ENCODE measurements around the gene SGCA.

The SGCA gene

DNA sequence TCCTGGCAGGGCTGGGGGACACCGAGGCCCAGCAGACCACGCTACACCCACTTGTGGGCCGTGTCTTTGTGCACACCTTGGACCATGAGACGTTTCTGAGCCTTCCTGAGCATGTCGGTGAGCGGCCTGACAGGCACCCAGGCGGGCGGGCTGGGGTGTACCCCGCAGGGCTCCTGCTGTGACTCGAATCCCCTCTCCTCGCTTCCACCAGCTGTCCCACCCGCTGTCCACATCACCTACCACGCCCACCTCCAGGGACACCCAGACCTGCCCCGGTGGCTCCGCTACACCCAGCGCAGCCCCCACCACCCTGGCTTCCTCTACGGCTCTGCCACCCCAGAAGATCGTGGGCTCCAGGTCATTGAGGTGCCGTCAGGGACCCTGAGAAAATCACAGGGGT is 1.6 kb downstream of the SGCA start:
- DNase-seq (ENCODE audit: low read depth) = no peak

DNA sequence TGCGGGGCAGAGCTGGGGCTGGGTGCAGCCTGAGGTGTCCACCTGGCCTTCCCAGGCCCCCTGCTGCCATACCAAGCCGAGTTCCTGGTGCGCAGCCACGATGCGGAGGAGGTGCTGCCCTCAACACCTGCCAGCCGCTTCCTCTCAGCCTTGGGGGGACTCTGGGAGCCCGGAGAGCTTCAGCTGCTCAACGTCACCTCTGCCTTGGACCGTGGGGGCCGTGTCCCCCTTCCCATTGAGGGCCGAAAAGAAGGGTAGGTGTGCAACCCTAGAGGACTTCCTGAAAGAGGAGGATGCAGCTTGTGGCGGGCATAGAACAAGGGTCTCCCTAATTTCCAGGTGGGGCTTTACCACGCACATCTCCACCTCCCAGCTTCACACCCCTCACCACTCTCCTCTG is 2.5 kb downstream of the SGCA start:
- DNase-seq (ENCODE audit: low read depth) = no peak

DNA sequence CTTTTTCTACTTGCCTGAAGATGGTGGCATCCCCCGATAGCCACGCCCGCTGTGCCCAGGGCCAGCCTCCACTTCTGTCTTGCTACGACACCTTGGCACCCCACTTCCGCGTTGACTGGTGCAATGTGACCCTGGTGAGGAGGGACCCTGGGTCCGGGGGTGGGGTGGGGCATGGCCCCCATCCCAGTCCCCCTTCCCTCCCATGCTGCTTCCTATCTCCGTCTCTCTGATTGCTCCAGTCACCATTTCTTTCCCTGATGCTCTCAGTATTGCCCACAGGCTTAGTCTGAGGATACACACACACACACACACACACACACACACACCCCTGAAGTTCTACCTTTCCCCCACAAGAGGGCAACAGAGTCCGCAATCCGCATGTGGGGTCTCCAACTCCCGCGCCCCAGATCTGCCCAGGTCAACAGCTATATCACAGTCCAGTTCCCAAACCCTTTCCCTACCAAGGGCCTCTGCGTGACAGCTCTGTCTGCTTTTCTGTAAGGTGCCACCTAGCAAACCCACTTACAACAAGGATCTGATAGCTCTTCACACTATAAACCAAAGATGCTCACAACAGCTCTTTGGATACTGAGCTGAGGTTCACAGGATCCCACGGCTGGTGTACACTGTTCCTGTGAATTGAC is 3.4 kb downstream of the SGCA start:
- DNase-seq (ENCODE audit: low read depth) = no peak

DNA sequence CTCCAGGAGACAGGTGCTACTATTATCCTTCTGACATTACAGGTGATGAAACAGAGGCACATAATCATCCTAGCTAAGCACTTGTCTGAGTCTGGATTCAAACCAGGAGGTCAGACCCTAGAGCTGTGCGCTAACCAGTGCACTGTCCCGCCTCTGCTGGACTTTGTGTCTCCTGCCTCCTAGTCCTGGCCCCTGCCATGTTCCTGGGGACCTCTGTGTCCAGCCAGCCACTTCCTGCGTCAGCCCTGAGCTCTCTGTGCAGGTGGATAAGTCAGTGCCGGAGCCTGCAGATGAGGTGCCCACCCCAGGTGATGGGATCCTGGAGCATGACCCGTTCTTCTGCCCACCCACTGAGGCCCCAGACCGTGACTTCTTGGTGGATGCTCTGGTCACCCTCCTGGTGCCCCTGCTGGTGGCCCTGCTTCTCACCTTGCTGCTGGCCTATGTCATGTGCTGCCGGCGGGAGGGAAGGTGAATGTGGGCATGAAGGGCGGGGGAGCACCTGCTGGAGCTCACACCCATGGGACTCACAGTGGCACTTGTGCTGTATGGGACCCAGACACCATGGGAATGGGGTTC is 4.2 kb downstream of the SGCA start:
- no peak for DNase-seq (ENCODE audit: low read depth)

DNA sequence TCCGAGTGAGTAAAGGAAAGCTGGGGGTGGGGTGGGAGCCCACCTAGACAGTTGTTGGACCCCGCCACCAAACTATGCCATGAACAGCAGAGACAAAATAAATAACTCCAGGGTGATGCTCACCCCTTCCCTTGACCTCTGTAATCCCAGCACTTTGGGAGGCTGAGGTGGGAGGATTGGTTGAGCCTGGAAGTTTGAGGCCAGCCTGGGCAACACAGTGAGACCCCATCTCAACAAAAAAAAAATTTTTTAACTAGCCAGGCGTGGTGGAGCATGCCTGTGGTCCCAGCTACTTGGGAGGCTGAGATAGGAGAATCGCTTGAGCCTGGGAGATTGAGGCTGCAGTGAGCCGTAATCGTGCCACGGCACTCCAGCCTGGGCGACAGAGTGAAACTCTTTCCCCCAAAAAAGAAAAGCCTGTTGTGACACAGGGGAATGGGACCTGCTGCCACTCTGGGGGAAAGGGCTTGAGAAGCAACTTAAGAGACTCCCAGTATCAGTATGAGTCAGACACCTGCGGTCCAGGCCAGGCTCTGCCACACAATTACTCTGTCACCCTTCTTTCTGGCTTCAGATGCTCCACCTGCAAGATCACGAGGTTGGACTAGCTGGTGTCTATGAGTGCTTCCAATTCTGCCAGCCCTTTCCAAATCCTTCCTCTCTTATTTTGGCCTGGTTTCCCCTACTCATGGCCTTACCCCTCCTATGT is 5.0 kb downstream of the SGCA start:
- no peak for DNase-seq (ENCODE audit: low read depth)

DNA sequence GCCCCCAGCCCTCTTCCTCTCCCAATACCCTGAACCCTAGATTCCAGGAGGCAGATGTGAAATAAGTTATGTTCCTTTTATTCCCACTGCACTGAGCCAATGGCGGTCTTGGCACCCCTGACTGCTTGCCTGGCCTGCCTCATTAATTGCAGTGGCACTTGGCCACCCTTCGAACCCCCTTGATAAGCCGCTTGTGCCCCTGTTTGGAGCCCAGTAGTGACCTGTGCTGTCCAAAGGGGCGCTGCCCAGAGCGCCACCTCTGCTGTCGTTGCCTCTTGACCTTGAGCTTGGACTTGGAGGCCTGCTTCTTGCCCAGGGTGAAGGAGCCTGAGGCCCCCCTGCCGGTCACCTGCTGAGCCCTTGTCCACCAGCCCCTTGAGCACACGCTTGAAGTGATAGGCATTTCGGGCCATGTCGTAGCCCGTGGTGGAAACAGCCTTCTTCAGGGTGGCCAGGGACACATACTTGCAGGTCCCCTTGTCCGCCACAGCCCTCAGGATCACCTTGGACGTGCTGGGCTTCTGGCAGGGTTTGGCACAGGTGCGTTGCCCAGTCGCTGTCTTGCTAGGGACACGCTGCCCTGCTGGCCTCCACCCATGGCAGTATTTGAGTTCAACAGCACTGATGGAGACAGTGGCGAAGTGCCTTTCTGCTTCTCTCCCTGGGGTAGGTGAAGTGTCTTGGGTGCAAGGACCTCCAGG is 5.7 kb downstream of the SGCA start:
- no peak for DNase-seq (ENCODE audit: low read depth)

DNA sequence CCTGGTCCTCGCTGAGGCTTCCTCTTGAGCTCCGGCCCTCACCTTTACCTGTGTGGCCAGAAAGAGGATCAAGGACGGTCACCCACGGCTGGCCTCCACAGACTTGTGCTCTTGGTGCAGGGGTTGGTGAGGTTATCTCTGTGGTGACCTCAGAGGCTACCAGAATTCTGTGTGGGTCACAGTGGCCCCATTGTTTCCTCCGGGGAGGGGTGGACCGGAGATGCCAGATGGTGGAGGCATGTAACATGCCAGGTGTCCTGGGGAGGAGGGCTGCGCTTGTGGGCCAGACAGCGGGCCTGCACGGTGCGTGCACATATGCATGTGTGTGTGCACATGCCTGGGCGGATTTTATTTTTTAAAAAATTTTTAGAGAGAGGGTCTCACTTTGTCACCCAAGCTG is 6.3 kb downstream of the SGCA start:
- DNase-seq (ENCODE audit: low read depth) = no peak

DNA sequence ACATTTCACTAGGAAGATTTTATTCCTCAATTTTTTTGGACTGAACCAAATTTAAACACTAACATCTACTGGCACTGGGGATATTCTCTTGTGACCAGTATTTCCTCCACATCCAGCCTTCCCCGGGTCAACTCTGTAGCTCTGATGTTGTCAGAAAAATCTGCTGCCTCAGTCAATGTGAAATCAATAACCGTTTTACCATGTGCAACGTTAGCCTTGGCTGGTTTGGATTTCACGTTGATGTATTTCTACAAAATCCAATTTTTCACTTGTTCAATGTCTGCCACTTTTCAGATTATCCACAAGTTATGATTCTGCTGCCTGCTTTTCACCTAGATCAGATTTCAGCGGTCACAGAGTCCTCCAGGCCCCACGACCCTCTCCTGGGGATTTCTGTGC is 7.1 kb downstream of the SGCA start:
- DNase-seq (ENCODE audit: low read depth) = no peak

DNA sequence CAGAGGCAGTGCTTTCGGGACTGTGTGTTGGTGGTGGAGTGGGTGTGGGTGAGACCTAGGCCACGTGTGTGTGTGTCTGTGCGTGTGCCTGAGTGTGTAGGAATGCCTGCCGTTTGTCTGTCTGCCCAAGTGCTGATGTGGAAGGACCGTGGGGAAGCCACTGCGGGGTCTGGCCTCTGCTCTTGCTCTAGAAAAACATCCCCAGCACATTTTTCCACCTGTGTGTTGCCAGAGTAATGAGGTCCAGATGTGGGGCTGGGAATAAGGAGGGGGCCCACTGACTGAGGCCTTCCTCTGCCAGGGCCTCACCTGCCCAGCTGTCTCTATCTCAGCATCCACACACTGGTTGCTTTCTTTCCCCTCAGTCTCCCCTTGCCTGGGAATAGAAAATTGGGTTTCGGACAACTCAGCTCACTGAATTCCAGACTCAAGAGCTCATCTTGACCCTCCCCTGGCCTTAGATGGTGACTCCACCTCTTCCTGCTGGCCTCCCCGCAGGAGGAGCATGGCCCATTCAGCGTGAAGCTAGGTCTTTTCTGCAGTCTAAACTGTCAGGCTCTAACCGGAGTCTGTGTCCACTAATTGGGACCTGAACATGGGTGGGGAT is 7.6 kb downstream of the SGCA start:
- DNase-seq (ENCODE audit: low read depth) = no peak

DNA sequence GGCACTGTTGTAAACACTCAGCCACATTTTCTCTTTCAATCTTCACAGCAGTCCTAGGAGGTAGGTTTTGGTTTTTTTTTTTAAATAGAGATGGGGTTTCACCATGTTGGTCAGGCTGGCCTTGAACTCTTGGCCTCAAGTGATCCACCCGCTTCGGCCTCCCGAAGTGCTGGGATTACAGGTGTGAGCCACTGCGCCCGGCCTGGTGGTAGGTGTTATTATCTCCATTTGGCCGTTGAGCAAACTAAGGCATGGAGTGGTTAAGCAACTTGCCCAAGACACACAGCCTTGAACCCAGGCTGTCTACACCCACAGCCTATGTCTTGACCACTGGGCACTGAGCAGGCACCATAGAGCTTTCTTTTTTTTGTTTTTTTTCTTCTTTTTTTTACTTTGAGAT is 8.6 kb downstream of the SGCA start:
- no peak for DNase-seq (ENCODE audit: low read depth)

DNA sequence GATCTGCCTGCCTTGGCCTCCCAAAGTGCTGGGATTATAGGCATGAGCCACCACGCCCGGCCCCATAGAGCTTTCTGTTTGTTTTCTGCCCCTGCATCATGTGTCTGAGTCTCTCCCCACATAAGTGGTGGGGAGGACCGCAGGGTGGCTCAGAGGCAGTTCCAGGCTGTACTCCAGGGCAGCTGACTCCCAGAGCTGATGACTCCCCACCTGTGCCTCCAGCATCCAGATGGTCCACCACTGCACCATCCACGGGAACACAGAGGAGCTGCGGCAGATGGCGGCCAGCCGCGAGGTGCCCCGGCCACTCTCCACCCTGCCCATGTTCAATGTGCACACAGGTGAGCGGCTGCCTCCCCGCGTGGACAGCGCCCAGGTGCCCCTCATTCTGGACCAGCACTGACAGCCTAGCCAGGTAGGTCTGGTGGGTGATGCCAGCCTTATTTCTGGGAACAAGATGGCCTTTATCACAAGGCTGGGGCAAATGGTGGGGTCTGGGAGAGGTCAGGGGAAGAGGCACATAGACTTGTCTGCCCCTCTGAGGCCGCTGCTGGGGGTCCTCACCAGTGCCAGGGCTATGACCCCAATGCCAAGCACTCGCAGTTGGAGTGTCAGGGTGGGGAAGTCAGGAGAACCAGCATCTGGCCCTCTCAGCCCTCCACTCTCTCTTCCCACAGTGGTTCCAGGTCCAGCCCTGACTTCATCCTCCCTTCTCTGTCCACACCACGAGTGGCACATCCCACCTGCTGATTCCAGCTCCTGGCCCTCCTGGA is 9.4 kb downstream of the SGCA start:
- DNase-seq (ENCODE audit: low read depth) = no peak

DNA sequence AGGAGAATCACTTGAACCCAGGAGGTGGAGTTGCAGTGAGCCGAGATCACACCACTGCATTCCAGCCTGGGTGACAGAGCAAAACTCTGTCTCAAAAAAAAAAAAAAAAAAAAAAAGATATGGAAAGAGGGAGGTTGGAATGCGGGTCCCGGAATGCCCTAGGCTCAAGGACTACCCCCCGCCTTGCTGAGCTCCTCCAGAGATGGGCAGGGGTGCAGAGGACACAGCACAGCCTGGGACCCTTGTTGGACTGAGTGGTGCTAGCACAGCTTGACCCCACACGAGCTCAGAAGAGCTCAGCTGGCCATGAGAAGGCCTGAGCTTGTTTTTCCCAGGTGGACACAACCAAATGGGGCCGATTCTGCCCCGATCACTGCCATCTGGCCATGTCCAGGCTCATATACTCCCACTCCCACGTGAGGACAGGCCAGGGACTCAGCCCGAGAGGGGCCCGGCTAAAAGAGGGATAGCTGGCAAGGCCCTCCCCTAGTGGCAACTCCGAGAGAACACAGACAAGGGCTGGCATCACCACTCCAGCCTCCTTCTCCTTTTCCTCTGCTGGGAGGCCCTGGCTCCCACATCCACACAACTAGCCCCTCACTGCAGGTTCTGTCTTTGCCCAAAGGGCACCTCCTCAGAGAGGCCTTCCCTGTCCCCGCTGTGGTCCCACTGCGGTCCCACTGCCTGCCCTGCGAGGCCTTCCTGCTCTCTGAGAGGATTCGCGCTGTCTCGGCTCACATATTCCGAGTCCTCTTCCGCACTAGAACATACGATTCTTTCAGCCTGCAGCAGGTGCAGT is 11.0 kb downstream of the SGCA start:
- DNase-seq (ENCODE audit: low read depth) = no peak

DNA sequence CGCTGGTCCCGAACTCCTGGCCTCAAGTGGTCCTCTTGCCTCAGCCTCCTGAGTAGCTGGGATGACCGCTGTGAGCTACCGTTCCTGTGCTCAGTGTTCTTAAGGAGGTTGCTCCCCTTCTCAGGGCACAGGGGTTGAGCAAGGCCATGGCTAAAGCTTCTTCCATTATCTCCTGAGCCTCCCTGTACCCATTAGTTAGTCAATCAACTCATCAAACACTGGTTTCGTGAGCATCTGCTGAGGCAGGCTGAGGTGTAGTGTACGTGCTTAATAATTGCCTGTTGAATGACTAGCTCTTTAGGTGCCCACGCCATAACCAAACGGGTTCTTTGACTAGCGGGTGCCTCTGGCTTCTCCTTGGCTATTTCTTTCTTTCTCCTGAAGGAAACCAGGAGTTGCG is 11.7 kb downstream of the SGCA start:
- DNase-seq (ENCODE audit: low read depth) = no peak

DNA sequence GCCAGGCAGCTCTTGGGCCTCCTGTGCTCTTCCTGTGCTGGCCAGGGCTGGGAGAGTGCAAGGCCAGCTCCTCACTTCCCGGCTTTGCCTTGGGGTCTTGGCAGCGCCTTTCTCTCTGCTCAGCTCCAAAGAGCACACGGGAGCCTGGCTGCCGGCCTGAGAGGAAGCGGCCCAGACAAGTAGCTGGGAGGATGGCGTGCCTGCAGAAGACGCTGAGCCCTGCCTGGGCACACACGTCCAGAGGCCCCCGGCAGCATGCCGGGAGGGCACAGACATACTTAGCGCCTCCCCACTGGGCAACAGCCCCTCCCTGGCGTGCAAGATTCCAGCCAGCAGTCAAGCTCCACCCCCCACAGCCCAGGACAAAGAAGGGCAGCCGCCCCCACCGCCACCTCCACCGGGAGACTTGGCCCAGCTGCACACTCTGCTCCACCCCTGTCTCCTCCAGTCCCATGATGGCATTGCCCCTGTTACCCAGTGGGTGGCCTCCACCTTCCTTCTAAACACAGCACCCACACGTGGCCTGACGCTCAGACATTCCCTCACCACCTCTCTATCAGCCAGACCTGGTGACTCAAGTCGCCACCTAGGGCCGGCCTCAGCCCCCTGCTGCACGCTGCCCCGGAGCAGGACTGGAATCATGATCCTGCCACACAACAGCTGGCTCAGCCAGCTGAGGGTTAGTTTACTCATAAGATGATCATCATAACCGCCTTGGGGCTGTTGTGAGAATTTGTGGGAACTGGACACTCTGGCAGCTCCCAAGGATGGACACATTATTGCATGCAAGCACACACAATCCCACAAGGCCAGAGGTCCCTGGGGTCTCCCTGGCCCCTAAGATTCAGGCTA is 12.4 kb downstream of the SGCA start:
- DNase-seq (ENCODE audit: low read depth) = no peak

DNA sequence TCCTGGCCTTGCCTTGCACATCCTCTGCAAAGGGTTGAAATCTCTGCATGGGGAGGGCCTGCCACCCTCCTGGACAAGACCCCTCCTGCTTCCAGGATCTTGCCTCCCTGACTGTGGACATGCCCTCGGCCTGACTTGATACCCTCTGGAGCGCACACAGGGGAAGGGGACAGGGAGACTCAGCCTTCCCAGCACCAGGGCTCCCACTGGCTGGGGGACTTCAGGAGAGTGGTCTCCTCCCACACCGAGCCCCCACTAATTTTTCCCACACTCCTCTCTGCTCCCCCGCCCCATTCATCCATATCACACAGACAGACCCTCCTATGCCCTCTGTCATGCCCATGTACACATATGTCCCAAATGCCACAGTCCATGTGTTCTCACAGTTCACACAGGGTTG is 14.3 kb downstream of the SGCA start:
- DNase-seq (ENCODE audit: low read depth) = no peak

DNA sequence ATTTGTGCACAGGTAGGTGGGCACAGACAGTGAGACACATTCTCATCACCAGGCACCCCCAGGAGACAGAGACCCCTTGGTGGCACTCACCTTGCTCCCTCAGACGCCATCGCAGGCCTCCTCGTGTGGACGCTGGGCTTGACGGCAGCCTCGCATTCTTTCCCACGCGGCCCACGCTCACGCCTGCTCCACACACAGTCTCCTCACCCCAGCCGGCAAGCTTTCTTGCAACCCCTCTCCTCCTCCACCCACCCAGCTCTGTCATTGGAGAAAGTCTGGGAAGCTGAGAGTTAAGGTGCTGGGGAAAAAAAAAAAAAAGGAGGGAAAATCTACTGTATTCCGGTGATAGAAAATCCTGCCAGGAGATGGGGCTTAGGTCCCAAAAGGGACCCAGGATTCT is 14.8 kb downstream of the SGCA start:
- no peak for DNase-seq (ENCODE audit: low read depth)

DNA sequence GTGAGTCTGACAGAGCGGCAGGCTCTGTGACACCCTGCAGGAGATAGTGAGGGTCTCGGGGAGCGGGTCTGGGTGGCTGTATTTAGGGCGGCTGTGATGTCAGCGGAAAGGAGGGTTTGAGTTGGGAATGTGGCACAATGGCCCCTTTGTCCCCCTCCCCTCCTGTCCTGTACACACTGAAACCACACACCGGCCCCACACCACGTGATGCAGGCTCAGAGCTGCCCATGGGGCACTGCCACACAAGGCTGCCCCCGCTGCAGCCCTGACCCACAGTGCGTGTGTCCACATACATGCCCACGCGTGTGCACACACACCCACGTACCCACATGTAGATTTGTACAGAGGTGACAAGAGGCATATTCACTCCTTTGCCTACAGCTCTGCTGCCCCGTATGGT is 15.3 kb downstream of the SGCA start:
- DNase-seq (ENCODE audit: low read depth) = no peak

DNA sequence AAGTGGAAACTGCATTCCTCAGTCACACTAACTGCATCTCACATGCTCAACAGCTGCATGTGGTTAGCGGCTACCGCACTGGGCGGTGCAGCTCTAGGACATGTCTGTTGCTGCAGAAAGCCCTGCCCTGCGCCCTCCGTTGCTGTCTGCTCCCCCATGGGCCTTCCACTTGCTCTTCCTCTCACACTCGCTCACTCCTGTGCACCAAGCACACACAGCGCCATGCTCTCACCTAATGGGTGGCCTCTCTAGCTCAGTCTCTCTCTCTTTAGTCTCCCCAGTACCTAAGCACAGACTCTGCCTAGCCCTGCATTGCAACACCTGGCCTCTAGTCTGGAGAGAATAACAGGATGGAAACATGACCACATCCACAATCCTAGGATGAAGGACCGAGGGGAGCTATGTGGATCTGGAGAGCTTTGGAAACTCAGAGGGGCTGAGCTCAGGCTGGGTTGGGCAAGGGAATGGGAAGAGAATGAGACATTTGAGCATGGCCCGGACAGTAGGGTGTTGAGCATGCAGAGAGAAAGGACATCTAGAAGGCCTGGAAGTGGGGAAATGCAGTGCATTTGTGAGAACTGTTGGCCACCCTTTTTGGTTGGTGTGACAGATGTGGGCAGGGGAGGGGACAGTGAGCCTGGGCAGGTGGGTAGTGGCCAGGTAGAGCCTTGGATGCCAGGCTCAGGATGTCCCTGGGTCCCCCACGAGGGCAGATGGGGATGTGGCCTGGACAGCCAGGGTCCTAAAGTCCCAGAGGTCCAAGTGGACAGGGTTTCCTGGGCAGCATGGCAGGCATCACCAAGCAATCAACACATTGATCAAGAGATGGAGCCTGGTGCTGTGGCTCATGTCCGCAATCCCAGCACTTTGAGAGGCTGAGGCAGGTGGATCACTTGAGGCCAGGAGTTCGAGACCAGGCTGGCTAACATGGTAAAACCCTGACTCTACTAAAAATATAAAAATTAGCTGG is 16.1 kb downstream of the SGCA start:
- no peak for DNase-seq (ENCODE audit: low read depth)

All from stimulated activated CD8-positive, alpha-beta memory T cell treated with anti-CD3 and anti-CD28 coated beads, Interleukin-7, amount 100 ng/mL, for 24 hours (primary cell).